ENCODE data around the gene NINJ2.

The NINJ2 gene

DNA sequence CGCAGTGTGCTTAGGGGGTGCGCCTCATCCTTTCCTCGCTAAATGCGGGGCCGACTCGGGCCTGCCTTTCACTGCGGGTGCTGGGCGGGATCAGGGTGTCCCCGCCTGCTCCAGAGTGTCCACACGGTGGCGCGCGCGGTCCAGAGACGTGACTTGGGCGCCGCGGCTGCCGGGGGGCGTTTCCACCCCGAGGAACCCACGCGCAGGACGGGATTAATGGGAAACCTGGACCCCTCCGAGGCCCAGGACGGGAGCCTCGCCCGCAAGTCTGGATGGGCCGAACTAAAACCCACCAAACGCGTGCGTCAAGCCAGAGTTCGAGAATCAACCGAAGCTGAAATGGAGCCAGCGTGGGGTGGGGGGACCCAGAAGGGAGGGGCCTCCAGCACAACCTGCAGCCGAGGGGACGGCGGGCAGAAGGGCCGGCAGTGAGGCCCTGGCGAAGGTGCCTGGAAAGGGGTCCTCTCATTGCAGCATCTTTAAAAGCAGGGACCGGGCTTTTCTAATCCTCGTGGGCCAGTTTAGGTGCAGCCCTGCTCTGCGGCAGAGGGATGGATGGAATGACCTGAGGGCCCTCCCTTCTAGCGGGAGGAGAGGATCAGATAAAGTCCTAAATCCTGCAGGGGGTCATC lies 93.3 kb downstream of the NINJ2 start:
- DNase-seq (ENCODE audit: low spot score) = peak; percentile 96

DNA sequence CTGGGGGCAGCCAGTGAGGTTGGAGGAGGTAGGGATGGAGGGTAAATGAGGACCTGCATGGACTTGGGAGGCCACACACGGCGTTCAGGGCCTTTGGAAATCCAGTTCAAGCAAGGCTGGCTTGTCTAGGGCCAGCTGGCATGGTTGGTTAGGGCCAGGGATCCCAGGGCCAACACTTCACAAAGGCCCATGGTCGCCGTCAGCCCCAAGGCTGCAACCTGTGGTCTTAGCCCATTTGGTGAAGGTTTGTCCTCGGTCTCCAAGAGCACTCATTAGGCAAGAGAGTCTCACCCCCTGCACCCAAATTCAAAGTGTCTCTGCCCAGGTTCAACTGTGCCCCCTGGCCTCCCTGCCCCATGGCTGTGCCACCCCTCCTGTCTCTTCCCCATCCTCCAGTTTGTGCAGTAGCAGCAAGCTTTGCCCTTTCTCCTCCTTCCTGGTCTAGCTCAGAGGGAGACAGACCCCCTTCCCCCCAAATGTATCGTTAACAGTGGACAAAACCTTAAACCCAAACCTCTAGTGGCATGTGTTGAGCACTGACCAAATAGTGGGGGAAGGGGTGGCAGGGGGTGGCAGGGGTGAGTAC lies 94.1 kb downstream of the NINJ2 start:
- DNase-seq (ENCODE audit: low spot score) = no peak

DNA sequence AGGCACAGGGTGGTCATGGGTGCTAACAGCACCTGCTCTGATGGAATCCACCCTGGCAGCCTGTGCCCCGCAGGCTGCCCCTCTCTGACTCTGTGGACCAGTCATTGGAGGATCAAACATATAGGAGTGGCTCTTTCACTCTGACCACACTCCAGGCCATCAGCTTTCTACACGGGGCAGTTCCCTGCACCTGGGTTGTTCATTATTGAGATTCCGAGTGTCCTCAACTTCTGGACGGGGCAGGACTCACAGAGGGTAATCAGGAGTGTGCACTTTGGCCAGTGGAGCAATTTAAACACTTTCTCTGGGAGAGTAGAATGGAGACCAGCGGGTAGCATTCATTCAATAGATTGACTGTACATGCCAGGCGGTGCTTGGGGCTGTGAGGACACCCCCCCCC lies 94.8 kb downstream of the NINJ2 start:
- no peak for DNase-seq (ENCODE audit: low spot score)

DNA sequence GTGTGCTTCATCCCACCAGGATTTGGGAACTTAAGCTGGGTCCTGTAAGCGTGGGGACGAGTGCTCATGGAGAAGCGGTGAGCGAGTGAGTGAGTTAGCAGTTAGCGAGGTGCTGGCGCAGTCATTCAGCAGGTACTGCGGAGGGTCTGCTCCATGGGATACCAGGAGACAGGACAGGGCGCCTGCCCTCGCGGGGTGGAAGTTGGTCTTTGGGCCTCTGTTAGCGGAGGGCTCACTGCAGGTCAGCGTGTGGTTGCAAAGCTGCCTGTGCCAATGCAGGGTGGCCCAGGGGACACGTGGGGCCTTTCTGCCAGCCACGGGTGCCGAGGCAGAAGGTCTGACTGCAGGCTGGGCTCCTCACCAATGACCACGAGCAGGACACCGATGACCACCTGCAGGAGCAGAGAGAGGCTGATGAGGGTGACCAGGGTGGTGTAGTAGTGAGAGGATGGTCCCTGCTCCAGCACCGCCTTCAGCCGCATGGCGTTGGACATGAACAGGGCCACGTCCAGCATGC lies 97.6 kb downstream of the NINJ2 start:
- DNase-seq (ENCODE audit: low spot score) = no peak

DNA sequence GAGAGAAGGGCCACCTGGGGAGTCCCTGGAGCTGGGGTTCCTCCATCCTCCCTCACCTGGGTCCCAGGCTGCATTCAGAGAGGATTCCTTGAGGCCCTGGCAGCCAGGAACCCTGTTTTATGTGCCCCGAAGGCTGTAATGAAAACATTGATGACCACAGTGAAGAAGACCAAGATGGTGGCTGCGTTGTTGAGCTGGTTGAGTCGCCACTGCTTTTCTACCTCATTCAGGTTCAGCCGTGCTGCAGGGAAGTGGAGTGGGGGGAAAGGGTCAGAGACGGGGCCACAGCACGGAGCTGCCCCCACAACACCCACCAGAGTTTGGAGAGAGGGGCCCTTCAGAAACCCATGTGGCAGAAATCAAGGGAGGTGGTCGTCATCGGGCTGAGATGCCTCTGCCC lies 98.1 kb downstream of the NINJ2 start:
- DNase-seq (ENCODE audit: low spot score) = no peak

DNA sequence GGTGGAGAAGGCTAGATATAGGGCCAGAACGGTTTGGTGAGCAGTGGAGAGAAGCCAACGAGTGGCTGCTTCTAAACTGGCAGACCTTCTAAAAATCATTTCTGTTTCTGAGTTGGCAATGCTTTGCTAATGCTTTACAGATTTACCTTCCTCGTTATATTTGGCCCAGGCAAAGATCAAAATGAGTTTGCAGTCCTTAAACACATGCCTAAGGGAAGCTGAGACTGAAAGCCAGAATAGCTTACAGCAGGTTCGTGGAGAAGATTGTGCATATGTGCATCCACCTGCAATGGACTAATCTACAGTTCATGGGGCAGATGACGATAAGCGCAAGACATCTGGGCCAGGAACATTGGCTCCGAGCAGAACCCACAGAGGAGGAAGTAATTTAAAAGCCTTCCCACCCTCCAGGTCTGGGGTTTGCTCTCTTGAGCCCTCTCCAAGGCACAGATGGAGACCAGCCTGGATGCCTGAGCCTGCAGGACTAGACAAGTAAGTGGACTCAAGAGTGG lies 99.4 kb downstream of the NINJ2 start:
- DNase-seq (ENCODE audit: low spot score) = no peak

DNA sequence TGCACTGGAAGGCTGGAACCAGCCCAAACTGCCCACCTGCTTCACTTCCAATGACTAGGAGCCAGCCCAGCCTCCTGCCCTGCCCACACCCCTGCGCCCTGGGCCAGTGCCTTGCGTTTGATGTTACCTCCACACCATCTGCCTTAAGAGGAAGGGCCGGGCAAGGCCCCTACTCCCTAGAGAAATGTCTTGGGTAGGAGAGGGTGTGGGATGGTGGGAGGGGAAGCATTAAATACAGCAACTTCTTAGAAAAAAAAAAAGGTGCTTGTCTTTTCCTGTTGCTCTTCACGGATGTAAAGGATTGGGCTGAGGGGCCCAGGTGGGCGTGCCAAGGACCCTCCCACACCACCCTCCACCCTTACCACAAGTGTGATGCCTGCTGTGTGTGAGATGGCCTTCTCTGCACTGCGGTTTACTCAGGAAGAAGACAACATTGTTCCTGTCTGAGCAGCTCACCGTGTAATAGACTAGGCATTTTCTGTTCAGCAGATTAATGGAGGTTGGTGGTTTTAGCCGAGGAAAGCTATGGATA lies 99.9 kb downstream of the NINJ2 start:
- no peak for DNase-seq (ENCODE audit: low spot score)

DNA sequence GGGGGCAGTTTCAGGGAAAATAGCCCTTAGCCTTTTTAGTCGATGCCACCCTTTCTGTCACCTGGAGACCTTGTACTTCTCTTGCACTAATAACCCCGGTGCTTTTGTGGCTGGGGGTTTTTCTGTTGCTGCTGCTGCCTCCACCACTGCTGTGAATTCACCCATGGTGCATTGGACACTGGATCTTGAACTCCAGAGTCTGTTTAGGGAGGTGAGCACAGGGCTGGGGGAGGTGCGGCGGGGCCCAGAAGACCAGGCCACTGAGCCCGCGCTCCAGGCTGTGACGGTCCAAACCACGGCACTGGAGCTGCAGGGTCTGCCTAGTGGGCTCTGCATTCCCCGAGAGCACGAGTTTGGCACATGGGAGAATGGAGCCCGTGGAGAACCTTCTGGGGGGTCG lies 100.6 kb downstream of the NINJ2 start:
- DNase-seq (ENCODE audit: low spot score) = no peak

DNA sequence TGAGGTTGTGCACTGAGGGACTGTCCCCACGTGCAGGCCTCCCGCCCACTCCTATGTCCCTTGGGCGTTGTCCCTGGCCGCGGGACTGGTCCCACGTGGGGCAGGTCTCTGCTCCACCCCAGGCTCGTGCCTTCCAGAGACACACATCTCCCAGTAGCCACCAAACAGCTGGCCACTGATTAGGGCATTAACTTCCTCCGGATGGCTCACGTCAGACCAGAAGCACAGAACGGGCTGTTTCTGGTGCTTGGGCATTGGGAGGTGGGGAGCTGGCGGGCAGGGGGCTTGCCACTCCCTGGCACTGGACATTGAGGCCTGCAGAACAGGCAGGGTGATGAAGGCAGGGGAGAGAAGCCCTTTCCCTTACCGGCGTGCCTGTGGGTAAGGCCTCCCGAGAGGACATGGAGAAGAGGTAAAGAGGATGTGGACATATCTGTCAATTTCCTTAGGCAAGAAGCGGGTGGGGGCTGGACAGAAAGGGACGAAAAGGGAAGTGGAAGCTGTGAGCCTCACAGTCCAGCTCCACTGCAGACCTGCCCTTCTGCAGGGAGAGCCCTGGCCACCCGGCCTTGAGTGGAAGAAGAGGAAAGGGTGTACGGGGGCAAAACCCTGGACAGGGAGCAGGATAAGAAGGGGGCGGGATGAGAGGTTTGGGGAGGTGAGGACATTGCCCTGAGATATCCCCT lies 101.2 kb downstream of the NINJ2 start:
- DNase-seq (ENCODE audit: low spot score) = no peak

DNA sequence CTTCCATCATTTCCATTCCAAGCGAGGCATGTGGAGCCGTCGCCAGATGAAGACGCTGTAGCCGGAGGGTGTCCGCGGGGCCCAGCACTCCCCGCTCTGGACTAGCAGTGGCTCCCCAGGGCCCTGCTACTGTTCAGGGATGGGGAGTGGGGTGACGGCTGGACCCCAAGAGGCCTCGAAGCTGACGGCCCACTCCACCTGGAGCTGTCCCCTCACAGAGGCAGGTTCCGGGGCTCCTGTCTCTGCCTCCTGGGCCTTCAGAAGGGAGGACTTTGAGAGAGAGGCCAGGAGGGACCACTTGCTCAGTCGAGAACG lies 101.9 kb downstream of the NINJ2 start:
- no peak for DNase-seq (ENCODE audit: low spot score)

DNA sequence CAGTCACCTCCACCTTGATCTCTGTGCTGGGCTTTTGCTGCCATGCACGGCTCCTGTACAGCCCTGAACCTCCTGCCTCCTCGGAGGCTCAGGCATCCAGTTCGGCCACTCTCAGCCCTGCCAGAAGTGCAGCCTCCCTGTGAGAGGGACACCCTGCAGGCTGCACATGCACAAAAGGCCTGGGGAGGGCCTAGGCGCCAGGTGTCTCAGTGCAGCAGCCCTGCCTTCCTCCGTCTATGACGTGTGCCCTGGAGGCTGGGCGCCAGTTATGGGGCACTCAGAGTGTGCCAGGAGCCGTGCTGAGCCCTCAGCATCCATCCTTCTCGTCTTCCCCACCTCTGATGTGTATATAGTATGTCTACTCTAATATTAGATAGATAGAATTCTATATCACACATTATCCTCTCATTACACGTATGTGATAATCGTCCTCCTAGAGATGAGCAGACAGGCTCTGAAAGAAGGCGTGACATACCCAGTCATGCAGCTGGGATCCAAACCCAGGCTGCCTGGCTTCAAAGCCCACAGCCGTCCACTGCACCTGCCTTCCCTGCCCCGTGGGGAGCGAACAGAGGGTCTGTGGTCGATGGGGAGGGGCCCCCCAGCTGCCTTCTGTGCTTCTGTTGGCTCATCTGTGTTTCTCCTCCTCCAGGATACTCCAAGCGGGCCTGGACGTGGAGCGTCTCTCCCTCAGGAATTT lies 102.4 kb downstream of the NINJ2 start:
- no peak for DNase-seq (ENCODE audit: low spot score)

DNA sequence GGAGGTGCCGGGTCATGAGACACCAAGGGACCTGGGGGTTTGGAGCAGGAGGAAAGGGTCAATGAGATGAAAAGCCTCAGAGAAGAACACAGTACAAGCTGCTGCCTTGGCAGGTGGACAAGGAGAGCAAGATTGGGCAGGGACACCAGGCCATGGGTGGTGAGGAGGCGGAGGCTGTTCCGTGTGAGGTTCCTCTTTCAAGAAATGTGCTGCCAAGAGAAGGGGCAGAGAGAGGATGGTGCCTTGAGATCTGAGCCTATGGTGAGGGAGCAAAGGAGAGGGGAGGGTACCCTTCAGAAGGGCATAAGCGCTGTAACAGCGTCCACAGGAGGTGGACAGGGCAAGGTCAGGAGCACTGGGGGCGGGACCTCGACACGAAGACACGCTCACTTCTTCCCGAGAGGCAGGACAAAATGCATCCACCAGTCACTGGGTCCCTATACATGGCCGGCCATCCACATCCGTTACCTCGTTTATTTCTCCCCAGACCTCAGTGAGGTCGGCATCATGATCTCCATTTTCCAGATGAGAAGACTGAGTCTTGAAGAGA lies 103.3 kb downstream of the NINJ2 start:
- no peak for DNase-seq (ENCODE audit: low spot score)

DNA sequence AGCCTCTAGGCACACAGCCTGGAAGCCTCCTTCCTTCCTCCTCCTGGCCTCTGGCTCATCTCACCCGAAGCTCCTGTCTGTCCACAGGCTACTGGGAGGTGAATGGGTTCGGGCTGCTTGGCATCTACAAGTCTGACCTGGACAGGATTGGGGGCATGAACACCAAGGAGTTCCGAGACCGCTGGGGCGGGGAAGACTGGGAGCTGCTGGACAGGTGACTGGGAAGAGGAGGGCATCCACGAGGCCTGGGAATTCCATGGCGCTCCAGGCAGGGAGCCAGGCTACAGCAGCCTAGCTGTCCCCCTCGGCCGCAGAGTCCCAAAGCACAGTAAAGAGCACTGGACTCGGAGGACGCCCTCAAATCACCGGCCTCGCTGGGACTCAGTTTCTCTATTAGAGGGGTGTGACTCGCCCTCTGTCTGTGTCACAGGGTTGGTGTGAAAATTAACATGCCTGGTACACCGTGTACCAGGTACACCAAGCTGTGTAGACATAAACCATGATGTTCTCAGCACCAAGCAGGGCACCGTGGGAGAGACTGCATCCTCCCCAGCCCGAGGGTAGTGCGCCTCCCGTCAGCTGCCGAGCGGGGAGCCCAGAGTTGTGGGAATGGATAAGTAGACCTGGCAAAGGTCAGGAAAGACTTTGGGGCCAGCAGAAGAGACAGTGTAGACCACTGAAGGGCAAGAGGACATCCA lies 103.9 kb downstream of the NINJ2 start:
- DNase-seq (ENCODE audit: low spot score) = no peak

DNA sequence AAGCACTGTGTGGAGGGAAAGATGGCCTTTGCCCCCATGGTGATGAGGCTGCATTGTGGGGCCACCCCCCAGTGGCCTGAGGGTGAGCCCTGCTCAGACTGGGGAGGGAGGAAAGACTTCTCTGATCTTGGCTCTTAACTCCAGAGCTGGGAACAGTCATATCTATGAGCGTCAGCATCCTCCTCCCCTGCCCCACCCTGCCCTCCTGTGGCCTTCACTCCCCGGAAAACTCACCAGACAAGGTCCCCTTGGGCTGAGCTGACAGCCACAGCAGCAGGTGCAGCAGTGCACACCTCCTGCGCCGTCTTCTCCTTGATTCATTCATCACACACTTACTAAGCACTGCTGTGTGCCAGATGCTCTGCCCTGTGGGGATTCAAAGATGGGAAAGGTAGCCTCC lies 104.7 kb downstream of the NINJ2 start:
- DNase-seq (ENCODE audit: low spot score) = no peak

DNA sequence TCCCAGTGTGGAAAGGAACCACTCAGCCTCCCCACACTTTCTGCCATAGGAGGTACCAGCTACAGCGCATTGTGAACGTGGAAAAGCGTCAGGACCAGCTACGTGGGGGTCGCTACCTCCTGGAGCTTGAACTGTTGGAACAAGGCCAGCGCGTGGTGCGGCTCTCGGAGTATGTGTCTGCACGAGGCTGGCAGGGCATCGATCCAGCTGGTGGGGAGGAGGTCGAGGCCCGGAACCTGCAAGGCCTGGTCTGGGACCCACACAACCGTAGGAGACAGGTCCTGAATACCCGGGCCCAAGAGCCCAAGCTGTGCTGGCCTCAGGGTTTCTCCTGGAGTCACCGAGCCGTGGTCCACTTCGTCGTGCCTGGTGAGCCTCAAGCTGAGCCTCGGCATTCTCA lies 106.7 kb downstream of the NINJ2 start:
- DNase-seq (ENCODE audit: low spot score) = no peak

DNA sequence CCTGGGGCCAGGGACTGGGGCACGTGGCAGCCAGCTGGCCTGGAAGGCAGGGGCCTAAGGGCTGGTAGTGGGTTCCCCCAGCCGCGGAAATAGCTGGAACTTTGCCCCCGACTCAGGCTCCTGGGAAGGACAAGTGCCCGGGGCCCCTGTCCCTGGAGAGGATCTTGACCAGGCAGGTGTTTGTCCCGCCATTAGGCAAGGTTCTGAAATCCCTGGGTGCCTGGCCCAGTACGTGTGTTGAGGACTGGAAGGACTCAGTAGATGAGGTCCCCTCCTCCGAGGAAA lies 109.3 kb downstream of the NINJ2 start:
- DNase-seq (ENCODE audit: low spot score) = no peak

DNA sequence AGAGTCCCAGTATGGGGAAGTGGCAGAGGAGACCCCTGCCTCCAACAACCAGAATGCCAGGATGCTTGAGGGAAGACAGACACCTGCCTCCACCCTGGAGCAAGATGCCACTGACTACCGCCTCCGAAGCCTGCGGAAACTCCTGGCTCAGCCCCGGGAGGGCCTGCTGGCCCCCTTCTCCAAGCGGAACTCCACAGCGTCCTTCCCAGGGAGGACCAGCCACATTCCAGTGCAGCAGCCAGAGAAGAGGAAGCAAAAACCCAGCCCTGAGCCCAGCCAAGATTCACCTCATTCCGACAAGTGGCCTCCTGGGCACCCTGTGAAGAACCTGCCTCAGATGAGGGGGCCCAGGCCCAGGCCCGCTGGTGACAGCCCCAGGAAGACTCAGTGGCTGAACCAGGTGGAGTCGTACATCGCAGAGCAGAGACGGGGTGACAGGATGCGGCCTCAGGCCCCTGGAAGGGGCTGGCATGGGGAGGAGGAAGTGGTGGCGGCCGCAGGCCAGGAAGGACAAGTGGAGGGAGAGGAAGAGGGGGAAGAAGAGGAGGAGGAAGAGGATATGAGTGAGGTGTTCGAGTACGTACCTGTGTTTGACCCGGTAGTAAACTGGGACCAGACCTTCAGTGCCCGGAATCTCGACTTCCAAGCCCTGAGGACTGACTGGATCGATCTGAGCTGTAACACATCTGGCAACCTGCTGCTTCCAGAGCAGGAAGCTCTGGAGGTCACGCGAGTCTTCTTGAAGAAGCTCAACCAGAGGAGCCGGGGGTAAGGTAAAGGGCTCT lies 109.8 kb downstream of the NINJ2 start:
- DNase-seq (ENCODE audit: low spot score) = no peak

DNA sequence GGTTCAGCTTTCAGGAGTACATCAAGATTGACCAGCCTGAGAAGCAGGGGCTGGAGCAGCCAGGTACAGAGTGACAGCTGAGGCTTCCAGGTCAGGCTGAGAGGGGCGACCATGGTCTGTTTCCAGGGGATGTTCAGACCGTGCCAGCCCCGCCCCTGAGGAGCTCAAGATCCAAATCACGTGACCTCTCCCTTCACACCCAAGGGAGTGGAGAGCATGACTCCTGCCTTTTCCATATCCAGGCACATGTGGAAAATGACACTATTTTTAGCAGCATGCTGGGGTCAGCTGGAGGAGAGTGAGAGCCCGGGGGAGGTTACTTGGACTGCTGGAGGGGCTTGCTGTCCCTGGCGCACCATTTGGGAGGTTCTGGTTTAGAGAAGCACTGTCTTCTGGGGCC lies 110.8 kb downstream of the NINJ2 start:
- DNase-seq (ENCODE audit: low spot score) = no peak

DNA sequence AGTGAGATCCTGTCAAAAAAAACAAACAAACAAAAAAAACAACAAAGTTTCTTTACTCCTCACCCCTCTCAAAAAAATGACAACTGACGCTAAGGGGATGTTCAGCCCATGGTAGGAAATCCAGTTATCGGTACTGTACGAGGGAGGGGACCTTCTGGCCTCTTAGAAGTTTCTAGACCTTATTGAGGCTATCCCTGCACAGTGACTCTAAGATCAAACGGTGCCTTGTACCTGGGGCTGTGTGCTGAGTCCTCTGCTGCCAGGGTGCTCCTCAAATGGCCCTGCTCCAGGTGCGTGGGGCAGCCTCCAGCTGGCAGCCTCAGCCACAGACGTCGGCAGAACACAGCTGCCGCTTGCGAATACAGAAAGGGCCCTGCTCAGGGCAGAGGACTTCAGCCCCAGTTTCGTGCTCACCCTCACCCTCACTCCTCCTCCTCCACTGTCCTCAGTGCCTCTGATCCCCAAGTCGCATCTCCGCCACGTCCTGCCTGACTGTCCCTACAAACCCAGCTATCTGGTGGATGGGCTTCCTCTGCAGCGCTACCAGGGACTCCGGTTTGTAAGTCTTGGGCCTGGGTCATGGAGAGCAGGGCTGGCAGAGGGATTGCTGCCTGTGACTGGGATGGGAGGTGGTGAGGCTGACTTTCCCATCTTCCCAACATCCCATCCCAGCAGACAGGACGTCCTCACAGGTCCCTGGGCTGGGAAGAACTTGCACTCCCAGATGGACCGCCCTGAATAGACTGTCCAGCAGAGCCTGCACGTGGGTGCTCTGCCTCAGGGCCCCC lies 112.6 kb downstream of the NINJ2 start:
- DNase-seq (ENCODE audit: low spot score) = no peak

DNA sequence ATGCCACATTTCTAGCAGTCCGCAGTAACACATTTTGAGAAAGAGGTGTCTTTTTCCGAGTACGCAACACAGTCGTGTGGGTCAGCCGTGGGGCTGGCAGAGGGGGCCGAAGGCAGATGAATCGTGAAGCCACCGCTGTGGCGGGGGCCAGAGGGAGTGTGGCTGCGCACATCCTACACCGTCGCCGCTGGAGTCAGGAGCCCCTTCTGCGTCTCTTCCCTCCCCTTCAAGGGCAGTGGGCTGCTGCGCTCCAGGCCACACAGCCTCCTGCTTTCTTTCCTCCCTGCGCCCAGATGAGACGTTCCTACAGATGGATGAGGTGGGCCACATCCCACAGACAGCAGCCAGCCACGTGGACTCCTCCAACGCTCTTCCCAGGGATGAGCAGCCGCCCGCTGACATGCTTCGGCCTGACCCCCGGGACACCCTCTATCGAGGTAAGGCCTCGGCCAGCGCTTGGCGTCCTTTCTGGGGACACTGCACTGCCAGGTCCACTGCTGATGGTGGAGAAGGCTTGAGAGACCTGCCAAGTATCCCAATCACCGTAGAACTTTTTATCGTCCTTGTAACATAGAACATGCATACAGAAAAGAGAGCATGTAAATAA lies 113.7 kb downstream of the NINJ2 start:
- no peak for DNase-seq (ENCODE audit: low spot score)

Data from HuH-7 (cell line).